ENCODE results near the gene PHLDB3. TPM values are rescaled to one million over a fixed set of nuclear protein-coding genes. Genes with fewer than 3 reads are reported as not detected.

PHLDB3 gene
- total and polyA plus RNA-seq, 2 donors (not counting 3 experiments of a cell fraction or from before 2014, with no cell fraction given), result 5.5 to 12.0 TPM

GRCh38 chr19:43544077-43544476 lies 39.5 kb upstream of the PHLDB3 start:
- no peak for DNase-seq (ENCODE audit: low read depth, low spot score)
- Histone ChIP-seq H3K9ac (replicated peaks; ENCODE audit: extremely low read depth, insufficient read depth, low read length) (no peak overlapping the region), H3K4me1 (ENCODE audit: control insufficient read depth, extremely low read depth, insufficient read depth, low read length) (no peaks in the 10 kb centered on the region), H3K27me3 (ENCODE audit: control insufficient read depth in 2 of 2, insufficient read depth in 2 of 2, low read length in 2 of 2) (no peaks in the 10 kb centered on the region), H3K36me3 (ENCODE audit: control insufficient read depth in 2 of 2, extremely low read depth in 1 of 2, insufficient read depth in 2 of 2, low read length in 2 of 2) (peaks cover 5 to 30% of the 10 kb centered on the region in 2 experiments), H3K4me3 (replicated peaks in 1 of 3; ENCODE audit: insufficient read depth in 1 of 3, low read depth in 1 of 3, low read length in 3 of 3) (no peak overlapping the region), H2AFZ (ENCODE audit: low read depth, low read length) (no peak overlapping the region), H3K4me2 (ENCODE audit: insufficient read depth, low read length) (no peak overlapping the region), H3K27ac (ENCODE audit: insufficient read depth, low read depth, low read length) (no peak overlapping the region), H3K9me1 (replicated peaks; ENCODE audit: control insufficient read depth, extremely low read depth, insufficient read depth, low read length) (no peaks in the 10 kb centered on the region), H4K20me1 (replicated peaks; ENCODE audit: control insufficient read depth, extremely low read depth, insufficient read depth, low read length) (no peaks in the 10 kb centered on the region), H3K79me2 (ENCODE audit: control insufficient read depth, insufficient read depth, low read length) (no peaks in the 10 kb centered on the region), H3K9me3 (replicated peaks; ENCODE audit: control insufficient read depth, insufficient read depth, low read length) (no peaks in the 10 kb centered on the region)
- FAIRE-seq, result no peak
- no TSS peak for BruUV-seq (replicated peaks)
- dilution Hi-C loops (cut with MboI; ENCODE audit: extremely low pct_ligation_motif_present, low sequenced_read_pairs), result no loop called here
- ChIA-PET POLR2A (no interaction called here), CTCF (interaction anchor here (0.8 to 1.9 kb wide), 3 partner anchors 11 to 266 kb away, joined by 3 to 12 read pairs (median 4); no protein-coding TSS in a partner anchor)
- TF ChIP-seq POLR2AphosphoS5 (IDR thresholded peaks at IDR 0.05; ENCODE audit: insufficient read depth, low read depth, low read length), result no peak
- no peak for TF ChIP-seq GATA2 (IDR thresholded peaks at IDR 0.05; ENCODE audit: insufficient read depth, insufficient read length, low read depth, low read length)
- TF ChIP-seq, protein P1, sequence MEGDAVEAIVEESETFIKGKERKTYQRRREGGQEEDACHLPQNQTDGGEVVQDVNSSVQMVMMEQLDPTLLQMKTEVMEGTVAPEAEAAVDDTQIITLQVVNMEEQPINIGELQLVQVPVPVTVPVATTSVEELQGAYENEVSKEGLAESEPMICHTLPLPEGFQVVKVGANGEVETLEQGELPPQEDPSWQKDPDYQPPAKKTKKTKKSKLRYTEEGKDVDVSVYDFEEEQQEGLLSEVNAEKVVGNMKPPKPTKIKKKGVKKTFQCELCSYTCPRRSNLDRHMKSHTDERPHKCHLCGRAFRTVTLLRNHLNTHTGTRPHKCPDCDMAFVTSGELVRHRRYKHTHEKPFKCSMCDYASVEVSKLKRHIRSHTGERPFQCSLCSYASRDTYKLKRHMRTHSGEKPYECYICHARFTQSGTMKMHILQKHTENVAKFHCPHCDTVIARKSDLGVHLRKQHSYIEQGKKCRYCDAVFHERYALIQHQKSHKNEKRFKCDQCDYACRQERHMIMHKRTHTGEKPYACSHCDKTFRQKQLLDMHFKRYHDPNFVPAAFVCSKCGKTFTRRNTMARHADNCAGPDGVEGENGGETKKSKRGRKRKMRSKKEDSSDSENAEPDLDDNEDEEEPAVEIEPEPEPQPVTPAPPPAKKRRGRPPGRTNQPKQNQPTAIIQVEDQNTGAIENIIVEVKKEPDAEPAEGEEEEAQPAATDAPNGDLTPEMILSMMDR (IDR thresholded peaks at IDR 0.05; ENCODE audit: extremely low read depth in 1 of 2, insufficient read depth in 1 of 2, low read depth in 1 of 2, low read length in 2 of 2), result no peak
- no peak for TF ChIP-seq POLR2A (IDR thresholded peaks at IDR 0.05; ENCODE audit: low read depth, low read length)
- TF ChIP-seq, protein P2, sequence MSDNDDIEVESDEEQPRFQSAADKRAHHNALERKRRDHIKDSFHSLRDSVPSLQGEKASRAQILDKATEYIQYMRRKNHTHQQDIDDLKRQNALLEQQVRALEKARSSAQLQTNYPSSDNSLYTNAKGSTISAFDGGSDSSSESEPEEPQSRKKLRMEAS (IDR thresholded peaks at IDR 0.05; ENCODE audit: insufficient read depth, insufficient read length), result no peak
- TF ChIP-seq FOS (IDR thresholded peaks at IDR 0.05; ENCODE audit: borderline replicate concordance, insufficient read depth, low read length), result no peak
- TF ChIP-seq EZH2 (IDR thresholded peaks at IDR 0.05; ENCODE audit: borderline replicate concordance, low read depth, low read length, severe bottlenecking), result no peak
- no peak for TF ChIP-seq MYC (IDR thresholded peaks at IDR 0.05; ENCODE audit: low read depth, low read length)
- no peak for TF ChIP-seq JUN (IDR thresholded peaks at IDR 0.05; ENCODE audit: borderline replicate concordance, insufficient read depth, insufficient read length, low read depth)
- intact Hi-C loops (cut with micrococcal nuclease), result no loop called here
